ENCODE measurements around the gene ANKRD13D. TPM values are rescaled to one million over a fixed set of nuclear protein-coding genes. Genes with fewer than 3 reads are reported as not detected.

The ANKRD13D gene
- polyA plus RNA-seq, 1 experiment: 30.7 TPM

- peak; percentile 65 for TF ChIP-seq CTCF (IDR thresholded peaks at IDR 0.05; ENCODE audit: insufficient read depth, low read depth, low read length)
- CTCF ChIA-PET: interaction anchor here (1.0 to 4.9 kb wide), 7 partner anchors 52 to 117 kb away, joined by 3 to 133 read pairs (median 5); no protein-coding TSS in a partner anchor
- Histone ChIP-seq H3K36me3 (ENCODE audit: control insufficient read depth, insufficient read depth, low read length) (peaks cover 9% of the 10 kb centered on the region), H3K4me3 (ENCODE audit: low read depth, low read length) (peak overlapping the region; percentile 32), H3K27me3 (ENCODE audit: control insufficient read depth, insufficient read depth, low read length) (no peaks in the 10 kb centered on the region)
- POLR2A ChIA-PET: no interaction called here
- no peak for DNase-seq (ENCODE audit: low read depth)
Observed at GRCh38 chr11:67265633-67266448, 23.3 kb upstream of the ANKRD13D start.

GRCh38 chr11:67266449-67267187, 22.5 kb upstream of the ANKRD13D start, which contains the start of gene GRK2:
Gene GRK2 (plus strand): TSS chr11:67266473. CDS start chr11:67266700, 227 bp downstream.
- Histone ChIP-seq H3K27me3 (ENCODE audit: control insufficient read depth, insufficient read depth, low read length) (no peaks in the 10 kb centered on the region), H3K4me3 (ENCODE audit: low read depth, low read length) (peak within 1 kb of the TSS; percentile 81), H3K36me3 (ENCODE audit: control insufficient read depth, insufficient read depth, low read length) (peaks cover 9% of the 10 kb centered on the region)
- CTCF ChIA-PET: interaction anchor here (0.7 to 2.5 kb wide), 10 partner anchors 22 to 116 kb away, joined by 3 to 31 read pairs (median 4); no protein-coding TSS in a partner anchor
- no peak for TF ChIP-seq CTCF (IDR thresholded peaks at IDR 0.05; ENCODE audit: insufficient read depth, low read depth, low read length)
- no peak for DNase-seq (ENCODE audit: low read depth)
- POLR2A ChIA-PET: no interaction called here

GRCh38 chr11:67267188-67268080, 21.7 kb upstream of the ANKRD13D start:
- POLR2A ChIA-PET: no interaction called here
- no peak for DNase-seq (ENCODE audit: low read depth)

More at GRCh38 chr11:67267188-67268080, 21.7 kb upstream of the ANKRD13D start:
- no peak for TF ChIP-seq CTCF (IDR thresholded peaks at IDR 0.05; ENCODE audit: insufficient read depth, low read depth, low read length)
- peak overlapping the region; percentile 81 for H3K4me3 ChIP-seq (ENCODE audit: low read depth, low read length)
- CTCF ChIA-PET: interaction anchor here (0.7 to 2.5 kb wide), 13 partner anchors 10 to 115 kb away, joined by 3 to 31 read pairs (median 4); no protein-coding TSS in a partner anchor
- H3K27me3 ChIP-seq (ENCODE audit: control insufficient read depth, insufficient read depth, low read length): no peaks in the 10 kb centered on the region
- peaks cover 9% of the 10 kb centered on the region for H3K36me3 ChIP-seq (ENCODE audit: control insufficient read depth, insufficient read depth, low read length)
